GM12878 (cell line): ENCODE data around the gene CD300A. TPM values are rescaled to one million over a fixed set of nuclear protein-coding genes. Genes with fewer than 3 reads are reported as not detected.
A peak's percentile ranks its signal among the peaks of the same experiment; 100 is the strongest.

Source experiments
- BHLHE40 ChIP-seq, 2 experiments: fragments of 450-650 bp in 1 of 2; IDR thresholded peaks; 2 replicates each; pipeline ENCODE4 v1.6.1; 2011 to 2017; ENCODE audit warnings: low read depth in 2 of 2, borderline replicate concordance in 1 of 2, improper control_type of control experiment in 1 of 2, low read length in 1 of 2, mild to moderate bottlenecking in 1 of 2
- EP300 ChIP-seq, 2 experiments: fragments of 150-350 bp in 1 of 2; IDR thresholded peaks; 2 replicates each; pipeline ENCODE4 v1.6.1; 2011 to 2012; ENCODE audit warnings: low read depth in 2 of 2, low read length in 2 of 2, borderline replicate concordance in 1 of 2, improper control_type of control experiment in 1 of 2, inconsistent platforms in 1 of 2; ENCODE audit not compliant: control insufficient read depth in 1 of 2
- HDAC6 ChIP-seq: fragments of 200-600 bp; sonication (generic); IDR thresholded peaks from one replicate; pipeline ENCODE4 v1.8.0; 2017; ENCODE audit warnings: antibody characterized with exemption; ENCODE audit not compliant: unreplicated experiment
- IKZF1 ChIP-seq: fragments of 450-650 bp; conservative IDR thresholded peaks from 2 replicates; pipeline ENCODE4 v1.6.1; 2017; ENCODE audit warnings: antibody characterized with exemption, mild to moderate bottlenecking
- MEF2B ChIP-seq: fragments of 450-650 bp; IDR thresholded peaks from 2 replicates; pipeline ENCODE4 v1.6.1; 2018; ENCODE audit warnings: mild to moderate bottlenecking, moderate library complexity; ENCODE audit not compliant: partially characterized antibody, poor library complexity, severe bottlenecking
- NR2F1 ChIP-seq: fragments of 450-650 bp; conservative IDR thresholded peaks from 2 replicates; pipeline ENCODE4 v1.6.1; 2017; ENCODE audit warnings: mild to moderate bottlenecking
- PAX5 ChIP-seq: IDR thresholded peaks from 2 replicates; pipeline ENCODE4 v1.6.1; 2011; ENCODE audit warnings: low read depth, low read length, borderline replicate concordance
- RAD21 ChIP-seq: IDR thresholded peaks from 2 replicates; pipeline ENCODE4 v1.6.1; 2011; ENCODE audit warnings: mild to moderate bottlenecking, low read depth, low read length, moderate library complexity; ENCODE audit not compliant: insufficient read depth
- SMAD1 ChIP-seq: fragments of 450-650 bp; IDR thresholded peaks from 2 replicates; pipeline ENCODE4 v1.6.1; 2018; ENCODE audit warnings: mild to moderate bottlenecking, low read depth; ENCODE audit not compliant: partially characterized antibody
- SREBF1 ChIP-seq: IDR thresholded peaks from 2 replicates; pipeline ENCODE4 v1.6.1; 2012; ENCODE audit warnings: mild to moderate bottlenecking, low read length
- STAT3 ChIP-seq: IDR thresholded peaks from 2 replicates; pipeline ENCODE4 v1.6.1; 2011; ENCODE audit warnings: low read depth, low read length, improper control_type of control experiment
- SUZ12 ChIP-seq: fragments of 200-600 bp; sonication (generic); IDR thresholded peaks from one replicate; pipeline ENCODE4 v1.6.1; 2018; ENCODE audit warnings: antibody characterized with exemption, mild to moderate bottlenecking; ENCODE audit not compliant: unreplicated experiment
- polyA plus RNA-seq, 11 experiments: library from polyadenylated mRNA; depleted of rRNA in 4 of 11; unstranded in 6 of 11; stranded (reverse) in 5 of 11; fragments of >200 nt; fragmentation: Nextera tagmentation in 4 of 11; fragmentation: Illumina TruSeq in 1 of 11; extraction: Ambion mirVana in 4 of 11; extraction: Trizol in 1 of 11; gene quantifications; 1 replicate in 1 of 11; 2 replicates in 10 of 11; pipeline versions ENCODE4 v1.2.1 to v1.2.3, GENCODE V29; 2011 to 2016; ENCODE audit warnings: inconsistent platforms in 2 of 11, missing spikeins in 2 of 11, low read depth in 1 of 11
- total RNA-seq, 4 experiments: library from RNA; depleted of rRNA in 3 of 4; stranded (reverse); fragments of >200 nt in 3 of 4; fragmentation: Illumina TruSeq in 1 of 4; extraction: Trizol in 1 of 4; gene quantifications; 2 replicates each; pipeline versions ENCODE4 v1.2.1 to v1.2.3, GENCODE V29; 2013 to 2021
- TF ChIP-seq, protein P1 (sequence below): fragments of 450-650 bp; IDR thresholded peaks from 2 replicates; pipeline ENCODE4 v1.6.1; 2017; ENCODE audit warnings: mild to moderate bottlenecking, moderate library complexity
- TF ChIP-seq, protein P2 (sequence below): IDR thresholded peaks from 2 replicates; pipeline ENCODE4 v1.6.1; 2012; ENCODE audit warnings: low read length, inconsistent platforms
- TF ChIP-seq, protein P3 (sequence below): IDR thresholded peaks from 2 replicates; pipeline ENCODE4 v1.6.1; 2011; ENCODE audit warnings: borderline replicate concordance, low read depth, mild to moderate bottlenecking, moderate library complexity, mixed read lengths, low read length; ENCODE audit not compliant: insufficient read depth; ENCODE audit errors: extremely low read length
- TF ChIP-seq, protein P4 (sequence below): IDR thresholded peaks from 2 replicates; pipeline ENCODE4 v1.6.1; 2012; ENCODE audit warnings: low read depth, low read length, improper control_type of control experiment
- TF ChIP-seq, protein P5 (sequence below): fragments of 450-650 bp; IDR thresholded peaks from 2 replicates; pipeline ENCODE4 v1.6.1; 2016; ENCODE audit warnings: mild to moderate bottlenecking
- TF ChIP-seq, protein P6 (sequence below): IDR thresholded peaks from 2 replicates; pipeline ENCODE4 v1.6.1; 2012; ENCODE audit warnings: low read depth, low read length, improper control_type of control experiment

CD300A gene
- total and polyA plus RNA-seq, 10 of the 15 experiments (the other 5 are each of a cell fraction or from before 2014, with no cell fraction given) = 10.6 to 128 (median 36.1) TPM

DNA sequence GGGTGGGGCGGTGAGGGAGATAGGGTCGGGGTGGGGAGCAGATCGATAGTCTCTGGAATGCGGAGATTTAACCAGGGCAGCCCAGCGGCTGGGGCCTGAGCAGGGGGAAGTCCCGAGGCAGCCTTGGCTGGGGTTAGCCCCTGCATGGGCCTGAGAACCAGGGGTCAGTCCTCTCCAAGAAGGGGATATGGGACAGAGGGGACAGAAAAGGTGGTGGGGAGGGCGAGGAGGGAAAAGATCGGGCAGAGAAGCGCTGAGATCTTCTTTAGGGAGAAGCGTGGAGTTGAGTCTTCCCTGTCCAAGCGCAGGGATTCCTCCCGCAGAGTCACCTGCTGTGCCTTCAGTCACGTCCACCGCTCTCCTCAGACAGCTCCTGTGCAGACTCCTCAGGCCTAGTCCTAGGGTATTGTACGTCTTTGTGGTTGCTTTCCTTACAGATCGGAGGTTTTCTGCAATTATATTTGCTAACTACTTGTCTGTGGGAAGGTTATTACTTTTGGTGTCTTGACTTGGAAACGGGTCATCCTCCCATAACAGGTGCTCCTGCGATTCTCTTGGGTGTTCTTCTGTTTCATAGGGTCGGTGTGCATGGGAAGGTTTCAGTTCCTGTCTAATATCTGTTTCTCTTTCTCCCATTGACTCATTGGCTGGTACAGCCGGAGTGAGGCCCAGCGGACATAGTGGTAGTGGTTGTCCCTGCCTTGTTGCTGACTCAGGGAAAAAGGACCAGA lies 952 bp downstream of the CD300A start (continued):
- TF ChIP-seq, protein P1, sequence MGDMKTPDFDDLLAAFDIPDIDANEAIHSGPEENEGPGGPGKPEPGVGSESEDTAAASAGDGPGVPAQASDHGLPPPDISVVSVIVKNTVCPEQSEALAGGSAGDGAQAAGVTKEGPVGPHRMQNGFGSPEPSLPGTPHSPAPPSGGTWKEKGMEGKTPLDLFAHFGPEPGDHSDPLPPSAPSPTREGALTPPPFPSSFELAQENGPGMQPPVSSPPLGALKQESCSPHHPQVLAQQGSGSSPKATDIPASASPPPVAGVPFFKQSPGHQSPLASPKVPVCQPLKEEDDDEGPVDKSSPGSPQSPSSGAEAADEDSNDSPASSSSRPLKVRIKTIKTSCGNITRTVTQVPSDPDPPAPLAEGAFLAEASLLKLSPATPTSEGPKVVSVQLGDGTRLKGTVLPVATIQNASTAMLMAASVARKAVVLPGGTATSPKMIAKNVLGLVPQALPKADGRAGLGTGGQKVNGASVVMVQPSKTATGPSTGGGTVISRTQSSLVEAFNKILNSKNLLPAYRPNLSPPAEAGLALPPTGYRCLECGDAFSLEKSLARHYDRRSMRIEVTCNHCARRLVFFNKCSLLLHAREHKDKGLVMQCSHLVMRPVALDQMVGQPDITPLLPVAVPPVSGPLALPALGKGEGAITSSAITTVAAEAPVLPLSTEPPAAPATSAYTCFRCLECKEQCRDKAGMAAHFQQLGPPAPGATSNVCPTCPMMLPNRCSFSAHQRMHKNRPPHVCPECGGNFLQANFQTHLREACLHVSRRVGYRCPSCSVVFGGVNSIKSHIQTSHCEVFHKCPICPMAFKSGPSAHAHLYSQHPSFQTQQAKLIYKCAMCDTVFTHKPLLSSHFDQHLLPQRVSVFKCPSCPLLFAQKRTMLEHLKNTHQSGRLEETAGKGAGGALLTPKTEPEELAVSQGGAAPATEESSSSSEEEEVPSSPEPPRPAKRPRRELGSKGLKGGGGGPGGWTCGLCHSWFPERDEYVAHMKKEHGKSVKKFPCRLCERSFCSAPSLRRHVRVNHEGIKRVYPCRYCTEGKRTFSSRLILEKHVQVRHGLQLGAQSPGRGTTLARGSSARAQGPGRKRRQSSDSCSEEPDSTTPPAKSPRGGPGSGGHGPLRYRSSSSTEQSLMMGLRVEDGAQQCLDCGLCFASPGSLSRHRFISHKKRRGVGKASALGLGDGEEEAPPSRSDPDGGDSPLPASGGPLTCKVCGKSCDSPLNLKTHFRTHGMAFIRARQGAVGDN = no peak
- TF ChIP-seq, protein P2, sequence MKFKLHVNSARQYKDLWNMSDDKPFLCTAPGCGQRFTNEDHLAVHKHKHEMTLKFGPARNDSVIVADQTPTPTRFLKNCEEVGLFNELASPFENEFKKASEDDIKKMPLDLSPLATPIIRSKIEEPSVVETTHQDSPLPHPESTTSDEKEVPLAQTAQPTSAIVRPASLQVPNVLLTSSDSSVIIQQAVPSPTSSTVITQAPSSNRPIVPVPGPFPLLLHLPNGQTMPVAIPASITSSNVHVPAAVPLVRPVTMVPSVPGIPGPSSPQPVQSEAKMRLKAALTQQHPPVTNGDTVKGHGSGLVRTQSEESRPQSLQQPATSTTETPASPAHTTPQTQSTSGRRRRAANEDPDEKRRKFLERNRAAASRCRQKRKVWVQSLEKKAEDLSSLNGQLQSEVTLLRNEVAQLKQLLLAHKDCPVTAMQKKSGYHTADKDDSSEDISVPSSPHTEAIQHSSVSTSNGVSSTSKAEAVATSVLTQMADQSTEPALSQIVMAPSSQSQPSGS = peak; percentile 84
- TF ChIP-seq, protein P3, sequence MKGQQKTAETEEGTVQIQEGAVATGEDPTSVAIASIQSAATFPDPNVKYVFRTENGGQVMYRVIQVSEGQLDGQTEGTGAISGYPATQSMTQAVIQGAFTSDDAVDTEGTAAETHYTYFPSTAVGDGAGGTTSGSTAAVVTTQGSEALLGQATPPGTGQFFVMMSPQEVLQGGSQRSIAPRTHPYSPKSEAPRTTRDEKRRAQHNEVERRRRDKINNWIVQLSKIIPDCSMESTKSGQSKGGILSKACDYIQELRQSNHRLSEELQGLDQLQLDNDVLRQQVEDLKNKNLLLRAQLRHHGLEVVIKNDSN = no peak
- TF ChIP-seq, protein P4, sequence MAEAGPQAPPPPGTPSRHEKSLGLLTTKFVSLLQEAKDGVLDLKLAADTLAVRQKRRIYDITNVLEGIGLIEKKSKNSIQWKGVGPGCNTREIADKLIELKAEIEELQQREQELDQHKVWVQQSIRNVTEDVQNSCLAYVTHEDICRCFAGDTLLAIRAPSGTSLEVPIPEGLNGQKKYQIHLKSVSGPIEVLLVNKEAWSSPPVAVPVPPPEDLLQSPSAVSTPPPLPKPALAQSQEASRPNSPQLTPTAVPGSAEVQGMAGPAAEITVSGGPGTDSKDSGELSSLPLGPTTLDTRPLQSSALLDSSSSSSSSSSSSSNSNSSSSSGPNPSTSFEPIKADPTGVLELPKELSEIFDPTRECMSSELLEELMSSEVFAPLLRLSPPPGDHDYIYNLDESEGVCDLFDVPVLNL = no peak
- no peak for TF ChIP-seq SUZ12
- 0 out of 2 replicates have a peak, but pooled peaks have one; percentile 28 for TF ChIP-seq STAT3
- TF ChIP-seq HDAC6 = no peak
- TF ChIP-seq, protein P5, sequence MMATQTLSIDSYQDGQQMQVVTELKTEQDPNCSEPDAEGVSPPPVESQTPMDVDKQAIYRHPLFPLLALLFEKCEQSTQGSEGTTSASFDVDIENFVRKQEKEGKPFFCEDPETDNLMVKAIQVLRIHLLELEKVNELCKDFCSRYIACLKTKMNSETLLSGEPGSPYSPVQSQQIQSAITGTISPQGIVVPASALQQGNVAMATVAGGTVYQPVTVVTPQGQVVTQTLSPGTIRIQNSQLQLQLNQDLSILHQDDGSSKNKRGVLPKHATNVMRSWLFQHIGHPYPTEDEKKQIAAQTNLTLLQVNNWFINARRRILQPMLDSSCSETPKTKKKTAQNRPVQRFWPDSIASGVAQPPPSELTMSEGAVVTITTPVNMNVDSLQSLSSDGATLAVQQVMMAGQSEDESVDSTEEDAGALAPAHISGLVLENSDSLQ = no peak
- TF ChIP-seq SMAD1 = peak; percentile 95
- peak; percentile 20 to 83; a peak in 2 of 4 replicates for TF ChIP-seq BHLHE40 (IDR thresholded peaks at IDR 0.05; ENCODE audit: borderline replicate concordance in 1 of 2, low read depth in 2 of 2, low read length in 1 of 2)
- peak; percentile 76 for TF ChIP-seq PAX5
- peak; percentile 68 to 79 for TF ChIP-seq EP300 (IDR thresholded peaks at IDR 0.05; ENCODE audit: borderline replicate concordance in 1 of 2, control insufficient read depth in 1 of 2, low read depth in 2 of 2, low read length in 2 of 2)
- TF ChIP-seq SREBF1 = no peak; the same call in 1 of the 2 replicates
- TF ChIP-seq NR2F1 = peak; percentile 71
- peak; percentile 99 for TF ChIP-seq MEF2B
- TF ChIP-seq RAD21 = 0 out of 2 replicates have a peak, but pooled peaks have one; percentile 3
- peak; percentile 92 for TF ChIP-seq IKZF1
- TF ChIP-seq, protein P6, sequence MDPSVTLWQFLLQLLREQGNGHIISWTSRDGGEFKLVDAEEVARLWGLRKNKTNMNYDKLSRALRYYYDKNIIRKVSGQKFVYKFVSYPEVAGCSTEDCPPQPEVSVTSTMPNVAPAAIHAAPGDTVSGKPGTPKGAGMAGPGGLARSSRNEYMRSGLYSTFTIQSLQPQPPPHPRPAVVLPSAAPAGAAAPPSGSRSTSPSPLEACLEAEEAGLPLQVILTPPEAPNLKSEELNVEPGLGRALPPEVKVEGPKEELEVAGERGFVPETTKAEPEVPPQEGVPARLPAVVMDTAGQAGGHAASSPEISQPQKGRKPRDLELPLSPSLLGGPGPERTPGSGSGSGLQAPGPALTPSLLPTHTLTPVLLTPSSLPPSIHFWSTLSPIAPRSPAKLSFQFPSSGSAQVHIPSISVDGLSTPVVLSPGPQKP = no peak
